ENCODE results near the gene SLC25A19.
A peak's percentile ranks its signal among the peaks of the same experiment; 100 is the strongest.
"Not testable (repeated sequence)": the region's sequence is repeated elsewhere in the genome, so short reads cannot be mapped to it uniquely, and the experiment has no call there.

SLC25A19 gene

GRCh38 chr17:75289832-75290337, 652 bp upstream of the SLC25A19 start:
- peak overlapping the region; percentile 89 for H3K4me3 ChIP-seq (ENCODE audit: control insufficient read depth, low read depth, low read length)
- DNase-seq (ENCODE audit: low read depth), result peak; percentile 65
- peak; percentile 23 for TF ChIP-seq CTCF (conservative IDR thresholded peaks at IDR 0.05; ENCODE audit: control insufficient read depth, insufficient read depth, low read depth, low read length)

- TF ChIP-seq CTCF (conservative IDR thresholded peaks at IDR 0.05; ENCODE audit: control insufficient read depth, insufficient read depth, low read depth, low read length), result no peak
- DNase-seq (ENCODE audit: low read depth), result no peak
- H3K4me3 ChIP-seq (ENCODE audit: control insufficient read depth, low read depth, low read length), result peak overlapping the region; percentile 89
Observed at GRCh38 chr17:75288770-75289114, 491 bp downstream of the SLC25A19 start.

GRCh38 chr17:75288359-75288758, 874 bp downstream of the SLC25A19 start:
- H3K4me3 ChIP-seq (ENCODE audit: control insufficient read depth, low read depth, low read length), result peak overlapping the region; percentile 89
- no peak for TF ChIP-seq CTCF (conservative IDR thresholded peaks at IDR 0.05; ENCODE audit: control insufficient read depth, insufficient read depth, low read depth, low read length)
- DNase-seq (ENCODE audit: low read depth), result no peak

- TF ChIP-seq CTCF (conservative IDR thresholded peaks at IDR 0.05; ENCODE audit: control insufficient read depth, insufficient read depth, low read depth, low read length), result no peak
- no peak overlapping the region for H3K4me3 ChIP-seq (ENCODE audit: control insufficient read depth, low read depth, low read length)
- no peak for DNase-seq (ENCODE audit: low read depth)
Observed at GRCh38 chr17:75287221-75287620, 2.0 kb downstream of the SLC25A19 start.

- no peak for DNase-seq (ENCODE audit: low read depth)
- TF ChIP-seq CTCF (conservative IDR thresholded peaks at IDR 0.05; ENCODE audit: control insufficient read depth, insufficient read depth, low read depth, low read length), result no peak
- no peak overlapping the region for H3K4me3 ChIP-seq (ENCODE audit: control insufficient read depth, low read depth, low read length)
Observed at GRCh38 chr17:75285123-75285522, 4.1 kb downstream of the SLC25A19 start.

GRCh38 chr17:75280189-75280588, 9.0 kb downstream of the SLC25A19 start:
- not testable (repeated sequence) for DNase-seq (ENCODE audit: low read depth); H3K4me3 ChIP-seq (ENCODE audit: control insufficient read depth, low read depth, low read length)

- DNase-seq (ENCODE audit: low read depth), result peak; percentile 28
- H3K4me3 ChIP-seq (ENCODE audit: control insufficient read depth, low read depth, low read length), result no peak overlapping the region
- no peak for TF ChIP-seq CTCF (conservative IDR thresholded peaks at IDR 0.05; ENCODE audit: control insufficient read depth, insufficient read depth, low read depth, low read length)
Observed at GRCh38 chr17:75277664-75278071, 11.6 kb downstream of the SLC25A19 start.

Data from fibroblast of mammary gland (primary cell).